ENCODE data around the gene GP1BB.

DNA sequence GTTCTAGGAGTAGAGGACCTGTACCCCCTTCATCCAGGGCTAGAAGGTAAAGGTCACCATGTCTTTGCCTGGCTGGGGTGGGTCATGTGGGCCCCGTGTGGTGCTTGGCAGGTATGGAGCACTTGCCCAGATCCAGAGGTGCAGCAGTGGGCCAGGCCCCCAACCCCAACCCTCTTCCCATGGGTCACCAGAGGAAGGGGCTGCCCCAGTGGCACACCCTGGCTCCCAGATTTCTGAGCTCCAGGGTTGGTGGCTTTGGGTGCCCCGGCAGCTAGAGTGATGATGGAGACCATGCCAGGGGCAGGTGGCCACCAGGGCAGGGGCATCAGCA lies 2.4 kb upstream of the GP1BB start:
- TF ChIP-seq POLR2A (IDR thresholded peaks at IDR 0.05), result no peak
- TF ChIP-seq, protein P1, sequence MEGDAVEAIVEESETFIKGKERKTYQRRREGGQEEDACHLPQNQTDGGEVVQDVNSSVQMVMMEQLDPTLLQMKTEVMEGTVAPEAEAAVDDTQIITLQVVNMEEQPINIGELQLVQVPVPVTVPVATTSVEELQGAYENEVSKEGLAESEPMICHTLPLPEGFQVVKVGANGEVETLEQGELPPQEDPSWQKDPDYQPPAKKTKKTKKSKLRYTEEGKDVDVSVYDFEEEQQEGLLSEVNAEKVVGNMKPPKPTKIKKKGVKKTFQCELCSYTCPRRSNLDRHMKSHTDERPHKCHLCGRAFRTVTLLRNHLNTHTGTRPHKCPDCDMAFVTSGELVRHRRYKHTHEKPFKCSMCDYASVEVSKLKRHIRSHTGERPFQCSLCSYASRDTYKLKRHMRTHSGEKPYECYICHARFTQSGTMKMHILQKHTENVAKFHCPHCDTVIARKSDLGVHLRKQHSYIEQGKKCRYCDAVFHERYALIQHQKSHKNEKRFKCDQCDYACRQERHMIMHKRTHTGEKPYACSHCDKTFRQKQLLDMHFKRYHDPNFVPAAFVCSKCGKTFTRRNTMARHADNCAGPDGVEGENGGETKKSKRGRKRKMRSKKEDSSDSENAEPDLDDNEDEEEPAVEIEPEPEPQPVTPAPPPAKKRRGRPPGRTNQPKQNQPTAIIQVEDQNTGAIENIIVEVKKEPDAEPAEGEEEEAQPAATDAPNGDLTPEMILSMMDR (IDR thresholded peaks at IDR 0.05), result no peak
